ENCODE measurements around the gene SRD5A1. TPM values are rescaled to one million over a fixed set of nuclear protein-coding genes. Genes with fewer than 3 reads are reported as not detected.

Gene SRD5A1
- total and polyA plus RNA-seq, 11 donors = 0.80 to 6.7 (median 3.8) TPM

Other genes starting within 250 kb of the SRD5A1 start
- 10 to 100 TPM in 8 of 9 donors, 1 to 10 TPM in 1; 9.8 to 32.0 (median 21.0) TPM for gene UBE2QL1, start 184.6 kb upstream of the SRD5A1 start, total RNA-seq
- 10 to 100 TPM; 11.4 to 15.4 TPM for gene UBE2QL1, start 184.6 kb upstream of the SRD5A1 start, polyA plus RNA-seq
- 10 to 100 TPM; 25.1 to 42.6 (median 34.0) TPM for gene NSUN2, start 396 bp upstream of the SRD5A1 start, total RNA-seq
- gene NSUN2, start 396 bp upstream of the SRD5A1 start, polyA plus RNA-seq = 10 to 100 TPM; 21.9 to 42.7 TPM
- 10 to 100 TPM in 6 of 9 donors, 1 to 10 TPM in 3; 7.0 to 20.3 (median 11.3) TPM for gene TENT4A, start 80.0 kb downstream of the SRD5A1 start, total RNA-seq
- gene TENT4A, start 80.0 kb downstream of the SRD5A1 start, polyA plus RNA-seq = 1 to 10 TPM; 4.3 to 8.7 TPM